Panc1 (cell line): ENCODE measurements around the gene GABRA4. TPM values are rescaled to one million over a fixed set of nuclear protein-coding genes. Genes with fewer than 3 reads are reported as not detected.

ENCODE experiments used
- ATAC-seq: fragments of 200-7000 bp; cut with Tn5 transposase; 2 replicates; pipeline ENCODE4 v1.9.1; 2020; ENCODE audit warnings: mild to moderate bottlenecking, moderate library complexity
- BruUV-seq: library from RNA; stranded (reverse); fragments of 400-500 nt; replicated peaks from 2 replicates; lab custom pipeline; 2021; lab: Mats Ljungman, UMichigan
- CTCF ChIA-PET: fragments of 300-600 bp; sonication (Branson Sonifier 250); formaldehyde crosslinking; loops from one replicate; lab custom pipeline; 2022; ENCODE audit warnings: antibody characterized with exemption; lab: Charles Lee
- POLR2A ChIA-PET: fragments of 300-600 bp; sonication (Branson Sonifier 250); formaldehyde crosslinking; loops from one replicate; lab custom pipeline; 2022; ENCODE audit warnings: antibody characterized with exemption; lab: Charles Lee
- DNase-seq: peaks from one replicate; pipeline ENCODE4 v3.0.0-alpha.2; 2010; ENCODE audit warnings: low read depth, low spot score
- H3K27ac ChIP-seq: 2 replicates; pipeline ENCODE4 v1.5.1; 2011; ENCODE audit warnings: mild to moderate bottlenecking, low read length, inconsistent platforms
- H3K27me3 ChIP-seq: fragments of 200-500 bp; sonication (Bioruptor generic); 2 replicates; pipeline ENCODE4 v1.6.0; 2014; ENCODE audit warnings: low read length, inconsistent platforms; ENCODE audit not compliant: control insufficient read depth, insufficient read depth
- H3K36me3 ChIP-seq: fragments of 200-500 bp; sonication (Bioruptor generic); 2 replicates; pipeline ENCODE4 v1.5.1; 2014; ENCODE audit warnings: inconsistent platforms, mild to moderate bottlenecking, low read length, moderate library complexity; ENCODE audit not compliant: control insufficient read depth, insufficient read depth
- H3K4me1 ChIP-seq: 2 replicates; pipeline ENCODE4 v1.5.1; 2011; ENCODE audit warnings: inconsistent platforms, mild to moderate bottlenecking, low read length, moderate library complexity; ENCODE audit not compliant: control insufficient read depth, insufficient read depth
- H3K4me3 ChIP-seq, 2 experiments: 2 replicates each; pipeline ENCODE4 v1.5.1; 2011 to 2012; ENCODE audit warnings: low read depth in 2 of 2, low read length in 2 of 2, mild to moderate bottlenecking in 2 of 2, inconsistent platforms in 1 of 2, moderate library complexity in 1 of 2
- H3K9me3 ChIP-seq: fragments of 200-500 bp; sonication (Bioruptor generic); 2 replicates; pipeline ENCODE4 v1.5.1; 2014; ENCODE audit warnings: low read depth, mild to moderate bottlenecking, inconsistent platforms, low read length, moderate library complexity; ENCODE audit not compliant: control insufficient read depth, insufficient read depth
- POLR2AphosphoS5 ChIP-seq: IDR thresholded peaks from 2 replicates; pipeline ENCODE4 v1.6.1; 2012; ENCODE audit warnings: mild to moderate bottlenecking, low read depth, low read length, moderate library complexity
- SIN3A ChIP-seq: IDR thresholded peaks from 2 replicates; pipeline ENCODE4 v1.6.1; 2012; ENCODE audit warnings: low read depth, mild to moderate bottlenecking, low read length, moderate library complexity, borderline replicate concordance; ENCODE audit not compliant: insufficient read depth
- TCF7L2 ChIP-seq: IDR thresholded peaks from 2 replicates; pipeline ENCODE4 v1.6.1; 2011; ENCODE audit warnings: mild to moderate bottlenecking, low read depth, low read length, inconsistent platforms
- in situ Hi-C: cut with HindIII; loops from 2 replicates; pipeline ENCODE4 v1.10.0; 2016; ENCODE audit warnings: low sequenced_read_pairs, low pct_unique_long_range_greater_than_20kb
- intact Hi-C: fragments of 100-400 bp; cut with micrococcal nuclease; formaldehyde crosslinking; loops from one replicate; pipeline ENCODE4 v1.10.0; 2022; ENCODE audit not compliant: unreplicated experiment
- total RNA-seq: library from RNA; stranded (reverse); gene quantifications from one replicate; pipeline ENCODE4 v1.2.1, GENCODE V29; 2021; ENCODE audit not compliant: unreplicated experiment
- TF ChIP-seq, protein P1 (sequence below), 2 experiments: IDR thresholded peaks; 2 replicates each; pipeline ENCODE4 v1.6.1; 2011 to 2012; ENCODE audit warnings: low read depth in 2 of 2, control low read depth in 1 of 2, low read length in 1 of 2, mild to moderate bottlenecking in 1 of 2, moderate library complexity in 1 of 2; ENCODE audit not compliant: insufficient read depth in 1 of 2
- TF ChIP-seq, protein P2 (sequence below): fragments of 450-650 bp; IDR thresholded peaks from 2 replicates; pipeline ENCODE4 v1.5.1; 2017; ENCODE audit warnings: mild to moderate bottlenecking

Gene GABRA4
- total RNA-seq, 1 experiment from 2014 or later, result not detected

DNA sequence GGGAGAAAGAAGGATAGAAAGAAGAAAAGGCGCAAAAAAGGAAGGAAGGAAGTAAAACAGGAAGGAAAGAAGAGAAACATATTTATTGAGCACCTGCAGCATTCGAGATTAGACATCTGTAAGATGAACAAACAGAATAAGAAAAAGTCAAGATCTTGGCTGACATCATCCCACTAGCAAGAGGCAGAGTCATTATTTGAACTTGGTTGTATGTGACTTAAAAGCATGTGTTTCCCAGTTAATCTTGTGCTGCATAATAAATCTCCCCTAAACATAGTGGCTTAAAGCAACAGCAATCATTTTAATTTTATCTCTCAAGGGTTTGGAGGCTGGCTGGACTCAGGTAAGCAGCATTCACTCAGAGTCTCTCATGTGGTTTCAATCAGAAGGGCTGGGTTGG is 45.8 kb downstream of the GABRA4 start:
- H3K9me3 ChIP-seq, result no peaks in the 10 kb centered on the region
- in situ Hi-C loops, result no loop called here
- H3K4me3 ChIP-seq, result no peak overlapping the region
- no peak for DNase-seq
- intact Hi-C loops, result no loop called here
- no peak overlapping the region for H3K27ac ChIP-seq
- H3K4me1 ChIP-seq, result no peaks in the 10 kb centered on the region
- no TSS peak for BruUV-seq
- TF ChIP-seq SIN3A (no peak), TCF7L2 (no peak), POLR2AphosphoS5 (no peak)
- TF ChIP-seq, protein P1, sequence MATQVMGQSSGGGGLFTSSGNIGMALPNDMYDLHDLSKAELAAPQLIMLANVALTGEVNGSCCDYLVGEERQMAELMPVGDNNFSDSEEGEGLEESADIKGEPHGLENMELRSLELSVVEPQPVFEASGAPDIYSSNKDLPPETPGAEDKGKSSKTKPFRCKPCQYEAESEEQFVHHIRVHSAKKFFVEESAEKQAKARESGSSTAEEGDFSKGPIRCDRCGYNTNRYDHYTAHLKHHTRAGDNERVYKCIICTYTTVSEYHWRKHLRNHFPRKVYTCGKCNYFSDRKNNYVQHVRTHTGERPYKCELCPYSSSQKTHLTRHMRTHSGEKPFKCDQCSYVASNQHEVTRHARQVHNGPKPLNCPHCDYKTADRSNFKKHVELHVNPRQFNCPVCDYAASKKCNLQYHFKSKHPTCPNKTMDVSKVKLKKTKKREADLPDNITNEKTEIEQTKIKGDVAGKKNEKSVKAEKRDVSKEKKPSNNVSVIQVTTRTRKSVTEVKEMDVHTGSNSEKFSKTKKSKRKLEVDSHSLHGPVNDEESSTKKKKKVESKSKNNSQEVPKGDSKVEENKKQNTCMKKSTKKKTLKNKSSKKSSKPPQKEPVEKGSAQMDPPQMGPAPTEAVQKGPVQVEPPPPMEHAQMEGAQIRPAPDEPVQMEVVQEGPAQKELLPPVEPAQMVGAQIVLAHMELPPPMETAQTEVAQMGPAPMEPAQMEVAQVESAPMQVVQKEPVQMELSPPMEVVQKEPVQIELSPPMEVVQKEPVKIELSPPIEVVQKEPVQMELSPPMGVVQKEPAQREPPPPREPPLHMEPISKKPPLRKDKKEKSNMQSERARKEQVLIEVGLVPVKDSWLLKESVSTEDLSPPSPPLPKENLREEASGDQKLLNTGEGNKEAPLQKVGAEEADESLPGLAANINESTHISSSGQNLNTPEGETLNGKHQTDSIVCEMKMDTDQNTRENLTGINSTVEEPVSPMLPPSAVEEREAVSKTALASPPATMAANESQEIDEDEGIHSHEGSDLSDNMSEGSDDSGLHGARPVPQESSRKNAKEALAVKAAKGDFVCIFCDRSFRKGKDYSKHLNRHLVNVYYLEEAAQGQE (IDR thresholded peaks at IDR 0.05; ENCODE audit: insufficient read depth in 1 of 2, low read depth in 2 of 2, low read length in 1 of 2), result no peak
- TF ChIP-seq, protein P2, sequence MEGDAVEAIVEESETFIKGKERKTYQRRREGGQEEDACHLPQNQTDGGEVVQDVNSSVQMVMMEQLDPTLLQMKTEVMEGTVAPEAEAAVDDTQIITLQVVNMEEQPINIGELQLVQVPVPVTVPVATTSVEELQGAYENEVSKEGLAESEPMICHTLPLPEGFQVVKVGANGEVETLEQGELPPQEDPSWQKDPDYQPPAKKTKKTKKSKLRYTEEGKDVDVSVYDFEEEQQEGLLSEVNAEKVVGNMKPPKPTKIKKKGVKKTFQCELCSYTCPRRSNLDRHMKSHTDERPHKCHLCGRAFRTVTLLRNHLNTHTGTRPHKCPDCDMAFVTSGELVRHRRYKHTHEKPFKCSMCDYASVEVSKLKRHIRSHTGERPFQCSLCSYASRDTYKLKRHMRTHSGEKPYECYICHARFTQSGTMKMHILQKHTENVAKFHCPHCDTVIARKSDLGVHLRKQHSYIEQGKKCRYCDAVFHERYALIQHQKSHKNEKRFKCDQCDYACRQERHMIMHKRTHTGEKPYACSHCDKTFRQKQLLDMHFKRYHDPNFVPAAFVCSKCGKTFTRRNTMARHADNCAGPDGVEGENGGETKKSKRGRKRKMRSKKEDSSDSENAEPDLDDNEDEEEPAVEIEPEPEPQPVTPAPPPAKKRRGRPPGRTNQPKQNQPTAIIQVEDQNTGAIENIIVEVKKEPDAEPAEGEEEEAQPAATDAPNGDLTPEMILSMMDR, result no peak
- H3K36me3 ChIP-seq, result no peaks in the 10 kb centered on the region
- ATAC-seq, result no peak
- H3K27me3 ChIP-seq, result no peaks in the 10 kb centered on the region
- ChIA-PET CTCF (no interaction called here), POLR2A (no interaction called here)

DNA sequence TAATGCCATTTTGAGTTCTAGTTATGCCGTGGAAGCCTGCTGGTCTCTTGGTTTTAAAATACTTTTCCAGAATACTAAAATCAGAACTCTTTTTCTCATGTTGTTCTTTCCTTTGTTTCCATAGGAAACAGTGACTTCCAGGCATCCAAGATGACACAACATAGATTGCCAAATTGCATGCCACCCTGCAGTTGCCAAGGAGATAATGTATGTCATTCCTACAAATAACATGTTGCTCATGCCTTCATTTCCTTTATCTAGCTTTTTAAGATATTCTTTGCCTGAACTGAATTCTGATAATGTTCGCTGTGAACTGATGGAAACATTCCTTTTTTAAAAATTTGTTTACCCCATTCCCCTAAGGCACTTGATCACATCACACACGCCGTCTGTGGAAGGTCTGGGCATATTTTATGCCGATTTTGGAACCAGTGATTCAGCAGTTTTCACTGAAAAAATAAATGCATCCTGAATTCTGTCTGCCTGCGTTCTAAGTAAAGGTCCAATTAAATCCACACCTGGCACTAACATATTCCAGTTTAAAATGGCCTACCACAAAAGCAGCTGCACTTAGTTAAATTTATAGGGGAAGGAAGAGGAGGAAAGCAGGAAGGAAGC is 46.4 kb downstream of the GABRA4 start:
- POLR2A ChIA-PET, result no interaction called here
- in situ Hi-C loops (no loop called here), intact Hi-C loops (no loop called here)
- Histone ChIP-seq H3K36me3 (no peaks in the 10 kb centered on the region), H3K9me3 (no peaks in the 10 kb centered on the region), H3K27me3 (no peaks in the 10 kb centered on the region), H3K27ac (no peak overlapping the region), H3K4me1 (no peaks in the 10 kb centered on the region), H3K4me3 (no peak overlapping the region)
- CTCF ChIA-PET, result no interaction called here
- DNase-seq (no peak), ATAC-seq (no peak)
- TF ChIP-seq, protein P1 (IDR thresholded peaks at IDR 0.05; ENCODE audit: insufficient read depth in 1 of 2, low read depth in 2 of 2, low read length in 1 of 2), result no peak
- TF ChIP-seq POLR2AphosphoS5 (no peak), SIN3A (no peak)
- TF ChIP-seq, protein P2, result no peak
- BruUV-seq, result no TSS peak
